ENCODE measurements around the gene ABCG1.

Gene ABCG1

DNA sequence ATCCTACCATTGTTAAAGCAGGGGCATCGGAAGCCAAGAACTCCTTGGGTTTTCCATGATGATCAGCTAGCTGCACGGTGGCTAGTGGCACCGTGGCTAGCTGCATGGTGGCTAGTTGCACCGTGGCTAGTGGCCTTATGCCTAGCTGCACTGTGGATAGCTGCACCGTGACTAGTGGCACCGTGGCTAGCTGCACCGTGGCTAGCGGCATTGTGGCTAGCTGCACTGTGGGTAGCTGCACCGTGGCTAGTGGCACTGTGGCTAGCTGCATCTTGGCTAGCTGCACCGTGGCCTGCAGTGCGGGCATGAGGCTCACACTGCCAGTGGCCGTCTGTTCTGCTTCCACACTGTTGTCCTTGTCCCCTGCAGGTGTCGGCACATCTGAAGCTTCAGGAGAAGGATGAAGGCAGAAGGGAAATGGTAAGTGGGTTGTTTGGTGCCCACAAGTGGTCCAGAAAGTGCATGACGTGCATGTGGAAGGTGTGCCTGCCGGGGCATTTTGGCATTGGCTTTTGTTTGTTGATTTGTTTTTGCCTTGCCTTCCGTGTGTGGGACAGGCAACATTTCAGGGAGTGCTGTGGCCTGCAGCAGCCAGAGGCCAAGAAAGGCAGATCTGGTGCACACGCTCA lies 57.7 kb downstream of the ABCG1 start:
- no peak for ATAC-seq
- TF ChIP-seq TOX (CRISPR knock-in tag; IDR thresholded peaks at IDR 0.05; ENCODE audit: borderline replicate concordance) = no peak
- TF ChIP-seq CSDC2 (CRISPR knock-in tag; IDR thresholded peaks at IDR 0.05) = no peak
- TF ChIP-seq ZC3H10 (CRISPR knock-in tag; IDR thresholded peaks at IDR 0.05) = no peak
- TF ChIP-seq, protein P1, sequence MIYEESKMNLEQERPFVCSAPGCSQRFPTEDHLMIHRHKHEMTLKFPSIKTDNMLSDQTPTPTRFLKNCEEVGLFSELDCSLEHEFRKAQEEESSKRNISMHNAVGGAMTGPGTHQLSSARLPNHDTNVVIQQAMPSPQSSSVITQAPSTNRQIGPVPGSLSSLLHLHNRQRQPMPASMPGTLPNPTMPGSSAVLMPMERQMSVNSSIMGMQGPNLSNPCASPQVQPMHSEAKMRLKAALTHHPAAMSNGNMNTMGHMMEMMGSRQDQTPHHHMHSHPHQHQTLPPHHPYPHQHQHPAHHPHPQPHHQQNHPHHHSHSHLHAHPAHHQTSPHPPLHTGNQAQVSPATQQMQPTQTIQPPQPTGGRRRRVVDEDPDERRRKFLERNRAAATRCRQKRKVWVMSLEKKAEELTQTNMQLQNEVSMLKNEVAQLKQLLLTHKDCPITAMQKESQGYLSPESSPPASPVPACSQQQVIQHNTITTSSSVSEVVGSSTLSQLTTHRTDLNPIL (CRISPR knock-in tag; IDR thresholded peaks at IDR 0.05; ENCODE audit: low read depth) = no peak
- TF ChIP-seq, protein P2, sequence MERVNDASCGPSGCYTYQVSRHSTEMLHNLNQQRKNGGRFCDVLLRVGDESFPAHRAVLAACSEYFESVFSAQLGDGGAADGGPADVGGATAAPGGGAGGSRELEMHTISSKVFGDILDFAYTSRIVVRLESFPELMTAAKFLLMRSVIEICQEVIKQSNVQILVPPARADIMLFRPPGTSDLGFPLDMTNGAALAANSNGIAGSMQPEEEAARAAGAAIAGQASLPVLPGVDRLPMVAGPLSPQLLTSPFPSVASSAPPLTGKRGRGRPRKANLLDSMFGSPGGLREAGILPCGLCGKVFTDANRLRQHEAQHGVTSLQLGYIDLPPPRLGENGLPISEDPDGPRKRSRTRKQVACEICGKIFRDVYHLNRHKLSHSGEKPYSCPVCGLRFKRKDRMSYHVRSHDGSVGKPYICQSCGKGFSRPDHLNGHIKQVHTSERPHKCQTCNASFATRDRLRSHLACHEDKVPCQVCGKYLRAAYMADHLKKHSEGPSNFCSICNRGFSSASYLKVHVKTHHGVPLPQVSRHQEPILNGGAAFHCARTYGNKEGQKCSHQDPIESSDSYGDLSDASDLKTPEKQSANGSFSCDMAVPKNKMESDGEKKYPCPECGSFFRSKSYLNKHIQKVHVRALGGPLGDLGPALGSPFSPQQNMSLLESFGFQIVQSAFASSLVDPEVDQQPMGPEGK (CRISPR knock-in tag; IDR thresholded peaks at IDR 0.05; ENCODE audit: borderline replicate concordance) = no peak
- TF ChIP-seq SNAI2 (CRISPR knock-in tag; IDR thresholded peaks at IDR 0.05) = no peak
- no peak for TF ChIP-seq GLIS3 (CRISPR knock-in tag; IDR thresholded peaks at IDR 0.05)
- no peak for TF ChIP-seq ZFP3 (CRISPR knock-in tag; IDR thresholded peaks at IDR 0.05)
- no peak for TF ChIP-seq TCF4 (CRISPR knock-in tag; IDR thresholded peaks at IDR 0.05; ENCODE audit: borderline replicate concordance)
- no peak for TF ChIP-seq ESRRG (CRISPR knock-in tag; IDR thresholded peaks at IDR 0.05)
- TF ChIP-seq, protein P3, sequence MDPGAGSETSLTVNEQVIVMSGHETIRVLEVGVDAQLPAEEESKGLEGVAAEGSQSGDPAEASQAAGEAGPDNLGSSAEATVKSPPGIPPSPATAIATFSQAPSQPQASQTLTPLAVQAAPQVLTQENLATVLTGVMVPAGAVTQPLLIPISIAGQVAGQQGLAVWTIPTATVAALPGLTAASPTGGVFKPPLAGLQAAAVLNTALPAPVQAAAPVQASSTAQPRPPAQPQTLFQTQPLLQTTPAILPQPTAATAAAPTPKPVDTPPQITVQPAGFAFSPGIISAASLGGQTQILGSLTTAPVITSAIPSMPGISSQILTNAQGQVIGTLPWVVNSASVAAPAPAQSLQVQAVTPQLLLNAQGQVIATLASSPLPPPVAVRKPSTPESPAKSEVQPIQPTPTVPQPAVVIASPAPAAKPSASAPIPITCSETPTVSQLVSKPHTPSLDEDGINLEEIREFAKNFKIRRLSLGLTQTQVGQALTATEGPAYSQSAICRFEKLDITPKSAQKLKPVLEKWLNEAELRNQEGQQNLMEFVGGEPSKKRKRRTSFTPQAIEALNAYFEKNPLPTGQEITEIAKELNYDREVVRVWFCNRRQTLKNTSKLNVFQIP (CRISPR knock-in tag; IDR thresholded peaks at IDR 0.05; ENCODE audit: borderline replicate concordance, low read depth) = no peak
- no peak for TF ChIP-seq ZNF565 (CRISPR knock-in tag; conservative IDR thresholded peaks at IDR 0.05; ENCODE audit: low read depth)
- TF ChIP-seq OSR1 (CRISPR knock-in tag; IDR thresholded peaks at IDR 0.05) = no peak
- TF ChIP-seq ISL1 (CRISPR knock-in tag; IDR thresholded peaks at IDR 0.05) = no peak
- TF ChIP-seq, protein P4, sequence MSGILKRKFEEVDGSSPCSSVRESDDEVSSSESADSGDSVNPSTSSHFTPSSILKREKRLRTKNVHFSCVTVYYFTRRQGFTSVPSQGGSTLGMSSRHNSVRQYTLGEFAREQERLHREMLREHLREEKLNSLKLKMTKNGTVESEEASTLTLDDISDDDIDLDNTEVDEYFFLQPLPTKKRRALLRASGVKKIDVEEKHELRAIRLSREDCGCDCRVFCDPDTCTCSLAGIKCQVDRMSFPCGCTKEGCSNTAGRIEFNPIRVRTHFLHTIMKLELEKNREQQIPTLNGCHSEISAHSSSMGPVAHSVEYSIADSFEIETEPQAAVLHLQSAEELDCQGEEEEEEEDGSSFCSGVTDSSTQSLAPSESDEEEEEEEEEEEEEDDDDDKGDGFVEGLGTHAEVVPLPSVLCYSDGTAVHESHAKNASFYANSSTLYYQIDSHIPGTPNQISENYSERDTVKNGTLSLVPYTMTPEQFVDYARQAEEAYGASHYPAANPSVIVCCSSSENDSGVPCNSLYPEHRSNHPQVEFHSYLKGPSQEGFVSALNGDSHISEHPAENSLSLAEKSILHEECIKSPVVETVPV (CRISPR knock-in tag; IDR thresholded peaks at IDR 0.05) = no peak
- TF ChIP-seq RARB (CRISPR knock-in tag; IDR thresholded peaks at IDR 0.05) = no peak
- TF ChIP-seq BACH2 (CRISPR knock-in tag; IDR thresholded peaks at IDR 0.05; ENCODE audit: borderline replicate concordance) = no peak

DNA sequence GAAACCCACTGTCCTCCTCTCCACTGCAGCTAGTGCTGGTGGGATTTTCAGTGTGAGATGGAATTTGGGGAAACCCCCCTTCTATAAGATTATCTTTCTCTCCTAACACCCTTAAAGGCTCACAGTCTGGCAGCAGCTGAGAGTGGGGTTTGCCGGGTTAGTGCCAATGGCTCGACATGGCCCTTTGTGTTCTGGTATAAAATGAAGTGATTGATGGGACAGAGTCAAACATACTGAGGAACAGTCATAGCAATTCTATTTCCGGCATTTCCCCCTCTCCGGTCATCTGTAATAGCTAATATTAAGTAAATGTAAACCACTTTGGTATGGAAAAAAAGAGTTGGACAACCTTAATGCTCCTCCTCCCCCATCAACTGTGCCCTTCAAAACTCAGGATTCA lies 58.7 kb downstream of the ABCG1 start:
- no peak for ATAC-seq
- TF ChIP-seq RARB (CRISPR knock-in tag; IDR thresholded peaks at IDR 0.05) = no peak
- no peak for TF ChIP-seq ZFP3 (CRISPR knock-in tag; IDR thresholded peaks at IDR 0.05)
- no peak for TF ChIP-seq TCF4 (CRISPR knock-in tag; IDR thresholded peaks at IDR 0.05; ENCODE audit: borderline replicate concordance)
- no peak for TF ChIP-seq ARNTL (CRISPR knock-in tag; IDR thresholded peaks at IDR 0.05; ENCODE audit: borderline replicate concordance, low read depth)
- TF ChIP-seq, protein P5, sequence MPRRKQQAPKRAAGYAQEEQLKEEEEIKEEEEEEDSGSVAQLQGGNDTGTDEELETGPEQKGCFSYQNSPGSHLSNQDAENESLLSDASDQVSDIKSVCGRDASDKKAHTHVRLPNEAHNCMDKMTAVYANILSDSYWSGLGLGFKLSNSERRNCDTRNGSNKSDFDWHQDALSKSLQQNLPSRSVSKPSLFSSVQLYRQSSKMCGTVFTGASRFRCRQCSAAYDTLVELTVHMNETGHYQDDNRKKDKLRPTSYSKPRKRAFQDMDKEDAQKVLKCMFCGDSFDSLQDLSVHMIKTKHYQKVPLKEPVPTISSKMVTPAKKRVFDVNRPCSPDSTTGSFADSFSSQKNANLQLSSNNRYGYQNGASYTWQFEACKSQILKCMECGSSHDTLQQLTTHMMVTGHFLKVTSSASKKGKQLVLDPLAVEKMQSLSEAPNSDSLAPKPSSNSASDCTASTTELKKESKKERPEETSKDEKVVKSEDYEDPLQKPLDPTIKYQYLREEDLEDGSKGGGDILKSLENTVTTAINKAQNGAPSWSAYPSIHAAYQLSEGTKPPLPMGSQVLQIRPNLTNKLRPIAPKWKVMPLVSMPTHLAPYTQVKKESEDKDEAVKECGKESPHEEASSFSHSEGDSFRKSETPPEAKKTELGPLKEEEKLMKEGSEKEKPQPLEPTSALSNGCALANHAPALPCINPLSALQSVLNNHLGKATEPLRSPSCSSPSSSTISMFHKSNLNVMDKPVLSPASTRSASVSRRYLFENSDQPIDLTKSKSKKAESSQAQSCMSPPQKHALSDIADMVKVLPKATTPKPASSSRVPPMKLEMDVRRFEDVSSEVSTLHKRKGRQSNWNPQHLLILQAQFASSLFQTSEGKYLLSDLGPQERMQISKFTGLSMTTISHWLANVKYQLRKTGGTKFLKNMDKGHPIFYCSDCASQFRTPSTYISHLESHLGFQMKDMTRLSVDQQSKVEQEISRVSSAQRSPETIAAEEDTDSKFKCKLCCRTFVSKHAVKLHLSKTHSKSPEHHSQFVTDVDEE (CRISPR knock-in tag; IDR thresholded peaks at IDR 0.05) = no peak
- TF ChIP-seq, protein P3 (CRISPR knock-in tag; IDR thresholded peaks at IDR 0.05; ENCODE audit: borderline replicate concordance, low read depth) = no peak
- TF ChIP-seq ZFP30 (CRISPR knock-in tag; IDR thresholded peaks at IDR 0.05) = no peak
- TF ChIP-seq, protein P4 (CRISPR knock-in tag; IDR thresholded peaks at IDR 0.05) = no peak
- TF ChIP-seq, protein P1 (CRISPR knock-in tag; IDR thresholded peaks at IDR 0.05; ENCODE audit: low read depth) = no peak
- no peak for TF ChIP-seq PPARA (CRISPR knock-in tag; IDR thresholded peaks at IDR 0.05; ENCODE audit: borderline replicate concordance)
- no peak for TF ChIP-seq GLIS3 (CRISPR knock-in tag; IDR thresholded peaks at IDR 0.05)
- TF ChIP-seq ZNF70 (CRISPR knock-in tag; IDR thresholded peaks at IDR 0.05) = no peak
- no peak for TF ChIP-seq ZNF8 (CRISPR knock-in tag; IDR thresholded peaks at IDR 0.05)

Measured in SK-N-SH treated with all-trans-retinoic acid at 6 μM for 48 hours (cell line).